ENCODE results near the gene LRRTM4. TPM values are rescaled to one million over a fixed set of nuclear protein-coding genes. Genes with fewer than 3 reads are reported as not detected.

LRRTM4 gene
- total and polyA plus RNA-seq, 2 experiments from 2014 or later: 4.5 to 15.4 TPM

DNA sequence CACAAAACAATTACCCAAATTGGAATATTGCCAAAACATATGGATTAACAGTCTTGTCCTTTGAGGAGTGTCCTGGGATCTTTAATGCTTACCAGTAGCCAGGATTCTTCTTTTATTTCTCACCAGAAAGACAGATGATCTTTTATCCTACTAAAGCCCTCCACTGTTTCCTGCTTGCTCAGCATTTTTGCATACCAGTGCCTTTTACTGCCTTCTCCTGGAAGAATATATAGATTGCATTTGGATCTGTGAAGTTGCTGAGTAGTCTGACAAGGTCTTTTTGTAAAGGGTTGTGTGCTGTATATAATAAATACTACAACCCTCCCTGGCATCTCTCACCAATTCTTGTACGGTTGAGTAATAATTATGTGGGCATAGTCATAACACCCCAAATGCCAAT lies 652.2 kb downstream of the LRRTM4 start:
- Mint-ChIP-seq H3K27me3 (ENCODE audit: insufficient read depth, low read depth, poor library complexity) (no peaks in the 10 kb centered on the region), H3K4me3 (no peak overlapping the region), H3K4me1 (no peaks in the 10 kb centered on the region; the same call in 2 of the 3 replicates), H3K27ac (no peak overlapping the region), H3K36me3 (ENCODE audit: low read depth) (no peaks in the 10 kb centered on the region), H3K9me3 (no peaks in the 10 kb centered on the region)
- Histone ChIP-seq H3K4me2 (no peak overlapping the region), H3F3A (replicated peaks; ENCODE audit: low read depth) (no peaks in the 10 kb centered on the region), H3K4me3 (no peak overlapping the region), H4K20me1 (replicated peaks; ENCODE audit: insufficient read depth) (no peaks in the 10 kb centered on the region), H3K27ac (ENCODE audit: low read depth) (no peak overlapping the region), H3K36me3 (ENCODE audit: insufficient read depth) (no peaks in the 10 kb centered on the region), H3K9me2 (ENCODE audit: insufficient read depth) (no peaks in the 10 kb centered on the region), H3K27me3 (ENCODE audit: insufficient read depth) (no peaks in the 10 kb centered on the region), H3K4me1 (ENCODE audit: insufficient read depth) (no peaks in the 10 kb centered on the region), H3K79me2 (replicated peaks; ENCODE audit: insufficient read depth) (no peaks in the 10 kb centered on the region), H2AFZ (no peak overlapping the region)
- TF ChIP-seq, protein P1, sequence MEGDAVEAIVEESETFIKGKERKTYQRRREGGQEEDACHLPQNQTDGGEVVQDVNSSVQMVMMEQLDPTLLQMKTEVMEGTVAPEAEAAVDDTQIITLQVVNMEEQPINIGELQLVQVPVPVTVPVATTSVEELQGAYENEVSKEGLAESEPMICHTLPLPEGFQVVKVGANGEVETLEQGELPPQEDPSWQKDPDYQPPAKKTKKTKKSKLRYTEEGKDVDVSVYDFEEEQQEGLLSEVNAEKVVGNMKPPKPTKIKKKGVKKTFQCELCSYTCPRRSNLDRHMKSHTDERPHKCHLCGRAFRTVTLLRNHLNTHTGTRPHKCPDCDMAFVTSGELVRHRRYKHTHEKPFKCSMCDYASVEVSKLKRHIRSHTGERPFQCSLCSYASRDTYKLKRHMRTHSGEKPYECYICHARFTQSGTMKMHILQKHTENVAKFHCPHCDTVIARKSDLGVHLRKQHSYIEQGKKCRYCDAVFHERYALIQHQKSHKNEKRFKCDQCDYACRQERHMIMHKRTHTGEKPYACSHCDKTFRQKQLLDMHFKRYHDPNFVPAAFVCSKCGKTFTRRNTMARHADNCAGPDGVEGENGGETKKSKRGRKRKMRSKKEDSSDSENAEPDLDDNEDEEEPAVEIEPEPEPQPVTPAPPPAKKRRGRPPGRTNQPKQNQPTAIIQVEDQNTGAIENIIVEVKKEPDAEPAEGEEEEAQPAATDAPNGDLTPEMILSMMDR (conservative IDR thresholded peaks at IDR 0.05; ENCODE audit: low read depth in 2 of 2): peak; percentile 9 to 34; a peak in 2 of 4 replicates
- TF ChIP-seq NANOG (IDR thresholded peaks at IDR 0.05; ENCODE audit: borderline replicate concordance): no peak
- no peak for TF ChIP-seq ZNF114 (CRISPR knock-in tag; IDR thresholded peaks at IDR 0.05)
- TF ChIP-seq, protein P2, sequence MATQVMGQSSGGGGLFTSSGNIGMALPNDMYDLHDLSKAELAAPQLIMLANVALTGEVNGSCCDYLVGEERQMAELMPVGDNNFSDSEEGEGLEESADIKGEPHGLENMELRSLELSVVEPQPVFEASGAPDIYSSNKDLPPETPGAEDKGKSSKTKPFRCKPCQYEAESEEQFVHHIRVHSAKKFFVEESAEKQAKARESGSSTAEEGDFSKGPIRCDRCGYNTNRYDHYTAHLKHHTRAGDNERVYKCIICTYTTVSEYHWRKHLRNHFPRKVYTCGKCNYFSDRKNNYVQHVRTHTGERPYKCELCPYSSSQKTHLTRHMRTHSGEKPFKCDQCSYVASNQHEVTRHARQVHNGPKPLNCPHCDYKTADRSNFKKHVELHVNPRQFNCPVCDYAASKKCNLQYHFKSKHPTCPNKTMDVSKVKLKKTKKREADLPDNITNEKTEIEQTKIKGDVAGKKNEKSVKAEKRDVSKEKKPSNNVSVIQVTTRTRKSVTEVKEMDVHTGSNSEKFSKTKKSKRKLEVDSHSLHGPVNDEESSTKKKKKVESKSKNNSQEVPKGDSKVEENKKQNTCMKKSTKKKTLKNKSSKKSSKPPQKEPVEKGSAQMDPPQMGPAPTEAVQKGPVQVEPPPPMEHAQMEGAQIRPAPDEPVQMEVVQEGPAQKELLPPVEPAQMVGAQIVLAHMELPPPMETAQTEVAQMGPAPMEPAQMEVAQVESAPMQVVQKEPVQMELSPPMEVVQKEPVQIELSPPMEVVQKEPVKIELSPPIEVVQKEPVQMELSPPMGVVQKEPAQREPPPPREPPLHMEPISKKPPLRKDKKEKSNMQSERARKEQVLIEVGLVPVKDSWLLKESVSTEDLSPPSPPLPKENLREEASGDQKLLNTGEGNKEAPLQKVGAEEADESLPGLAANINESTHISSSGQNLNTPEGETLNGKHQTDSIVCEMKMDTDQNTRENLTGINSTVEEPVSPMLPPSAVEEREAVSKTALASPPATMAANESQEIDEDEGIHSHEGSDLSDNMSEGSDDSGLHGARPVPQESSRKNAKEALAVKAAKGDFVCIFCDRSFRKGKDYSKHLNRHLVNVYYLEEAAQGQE (IDR thresholded peaks at IDR 0.05; ENCODE audit: unreplicated experiment): no peak
- no peak for TF ChIP-seq POLR2AphosphoS5 (IDR thresholded peaks at IDR 0.05; ENCODE audit: low read depth)
- TF ChIP-seq, protein P3, sequence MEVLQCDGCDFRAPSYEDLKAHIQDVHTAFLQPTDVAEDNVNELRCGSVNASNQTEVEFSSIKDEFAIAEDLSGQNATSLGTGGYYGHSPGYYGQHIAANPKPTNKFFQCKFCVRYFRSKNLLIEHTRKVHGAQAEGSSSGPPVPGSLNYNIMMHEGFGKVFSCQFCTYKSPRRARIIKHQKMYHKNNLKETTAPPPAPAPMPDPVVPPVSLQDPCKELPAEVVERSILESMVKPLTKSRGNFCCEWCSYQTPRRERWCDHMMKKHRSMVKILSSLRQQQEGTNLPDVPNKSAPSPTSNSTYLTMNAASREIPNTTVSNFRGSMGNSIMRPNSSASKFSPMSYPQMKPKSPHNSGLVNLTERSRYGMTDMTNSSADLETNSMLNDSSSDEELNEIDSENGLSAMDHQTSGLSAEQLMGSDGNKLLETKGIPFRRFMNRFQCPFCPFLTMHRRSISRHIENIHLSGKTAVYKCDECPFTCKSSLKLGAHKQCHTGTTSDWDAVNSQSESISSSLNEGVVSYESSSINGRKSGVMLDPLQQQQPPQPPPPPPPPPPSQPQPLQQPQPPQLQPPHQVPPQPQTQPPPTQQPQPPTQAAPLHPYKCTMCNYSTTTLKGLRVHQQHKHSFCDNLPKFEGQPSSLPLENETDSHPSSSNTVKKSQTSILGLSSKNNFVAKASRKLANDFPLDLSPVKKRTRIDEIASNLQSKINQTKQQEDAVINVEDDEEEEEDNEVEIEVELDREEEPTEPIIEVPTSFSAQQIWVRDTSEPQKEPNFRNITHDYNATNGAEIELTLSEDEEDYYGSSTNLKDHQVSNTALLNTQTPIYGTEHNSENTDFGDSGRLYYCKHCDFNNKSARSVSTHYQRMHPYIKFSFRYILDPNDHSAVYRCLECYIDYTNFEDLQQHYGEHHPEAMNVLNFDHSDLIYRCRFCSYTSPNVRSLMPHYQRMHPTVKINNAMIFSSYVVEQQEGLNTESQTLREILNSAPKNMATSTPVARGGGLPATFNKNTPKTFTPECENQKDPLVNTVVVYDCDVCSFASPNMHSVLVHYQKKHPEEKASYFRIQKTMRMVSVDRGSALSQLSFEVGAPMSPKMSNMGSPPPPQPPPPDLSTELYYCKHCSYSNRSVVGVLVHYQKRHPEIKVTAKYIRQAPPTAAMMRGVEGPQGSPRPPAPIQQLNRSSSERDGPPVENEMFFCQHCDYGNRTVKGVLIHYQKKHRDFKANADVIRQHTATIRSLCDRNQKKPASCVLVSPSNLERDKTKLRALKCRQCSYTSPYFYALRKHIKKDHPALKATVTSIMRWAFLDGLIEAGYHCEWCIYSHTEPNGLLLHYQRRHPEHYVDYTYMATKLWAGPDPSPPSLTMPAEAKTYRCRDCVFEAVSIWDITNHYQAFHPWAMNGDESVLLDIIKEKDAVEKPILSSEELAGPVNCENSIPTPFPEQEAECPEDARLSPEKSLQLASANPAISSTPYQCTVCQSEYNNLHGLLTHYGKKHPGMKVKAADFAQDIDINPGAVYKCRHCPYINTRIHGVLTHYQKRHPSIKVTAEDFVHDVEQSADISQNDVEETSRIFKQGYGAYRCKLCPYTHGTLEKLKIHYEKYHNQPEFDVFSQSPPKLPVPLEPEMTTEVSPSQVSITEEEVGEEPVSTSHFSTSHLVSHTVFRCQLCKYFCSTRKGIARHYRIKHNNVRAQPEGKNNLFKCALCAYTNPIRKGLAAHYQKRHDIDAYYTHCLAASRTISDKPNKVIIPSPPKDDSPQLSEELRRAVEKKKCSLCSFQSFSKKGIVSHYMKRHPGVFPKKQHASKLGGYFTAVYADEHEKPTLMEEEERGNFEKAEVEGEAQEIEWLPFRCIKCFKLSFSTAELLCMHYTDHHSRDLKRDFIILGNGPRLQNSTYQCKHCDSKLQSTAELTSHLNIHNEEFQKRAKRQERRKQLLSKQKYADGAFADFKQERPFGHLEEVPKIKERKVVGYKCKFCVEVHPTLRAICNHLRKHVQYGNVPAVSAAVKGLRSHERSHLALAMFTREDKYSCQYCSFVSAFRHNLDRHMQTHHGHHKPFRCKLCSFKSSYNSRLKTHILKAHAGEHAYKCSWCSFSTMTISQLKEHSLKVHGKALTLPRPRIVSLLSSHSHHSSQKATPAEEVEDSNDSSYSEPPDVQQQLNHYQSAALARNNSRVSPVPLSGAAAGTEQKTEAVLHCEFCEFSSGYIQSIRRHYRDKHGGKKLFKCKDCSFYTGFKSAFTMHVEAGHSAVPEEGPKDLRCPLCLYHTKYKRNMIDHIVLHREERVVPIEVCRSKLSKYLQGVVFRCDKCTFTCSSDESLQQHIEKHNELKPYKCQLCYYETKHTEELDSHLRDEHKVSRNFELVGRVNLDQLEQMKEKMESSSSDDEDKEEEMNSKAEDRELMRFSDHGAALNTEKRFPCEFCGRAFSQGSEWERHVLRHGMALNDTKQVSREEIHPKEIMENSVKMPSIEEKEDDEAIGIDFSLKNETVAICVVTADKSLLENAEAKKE (CRISPR knock-in tag; IDR thresholded peaks at IDR 0.05): no peak
- ATAC-seq: no peak; the same call in 2 of the 3 replicates
- DNase-seq (ENCODE audit: low spot score): peak; percentile 47
